HepG2 (cell line): ENCODE data around the gene SLC25A45. TPM values are rescaled to one million over a fixed set of nuclear protein-coding genes. Genes with fewer than 3 reads are reported as not detected.

Source experiments
- MLXIP ChIP-seq: sonication (generic); formaldehyde crosslinking; IDR thresholded peaks from 2 replicates; pipeline ENCODE4 v1.9.0; 2021; ENCODE audit warnings: missing genetic modification reagents, borderline replicate concordance
- TCF12 ChIP-seq, 2 experiments: fragments of 450-650 bp in 1 of 2; sonication (generic) in 1 of 2; formaldehyde crosslinking in 1 of 2; IDR thresholded peaks; 2 replicates each; pipeline versions ENCODE4 v1.6.1 to v1.8.0; 2017 to 2022; ENCODE audit warnings: antibody characterized with exemption in 1 of 2, mild to moderate bottlenecking in 1 of 2, missing genetic modification reagents in 1 of 2, moderate library complexity in 1 of 2
- ZNF235 ChIP-seq: sonication (generic); formaldehyde crosslinking; IDR thresholded peaks from 2 replicates; pipeline ENCODE4 v1.8.1; 2023; ENCODE audit warnings: mild to moderate bottlenecking, missing genetic modification reagents, borderline replicate concordance
- ZNF326 ChIP-seq: sonication (generic); formaldehyde crosslinking; IDR thresholded peaks from 2 replicates; pipeline ENCODE4 v1.4.0; 2020; ENCODE audit warnings: missing genetic modification reagents, borderline replicate concordance
- ZNF776 ChIP-seq: sonication (generic); formaldehyde crosslinking; IDR thresholded peaks from 2 replicates; pipeline ENCODE4 v1.4.0; 2020; ENCODE audit warnings: mild to moderate bottlenecking, missing genetic modification reagents
- polyA plus RNA-seq, 8 experiments: library from polyadenylated mRNA; depleted of rRNA in 3 of 8; stranded (reverse) in 7 of 8; unstranded in 1 of 8; fragments of >200 nt; fragmentation: Illumina TruSeq in 4 of 8; extraction: Trizol in 4 of 8; gene quantifications; 2 replicates each; pipeline versions ENCODE4 v1.2.1 to v1.2.3, GENCODE V29; 2011 to 2016; ENCODE audit warnings: low read depth in 4 of 8, missing spikeins in 1 of 8, mixed read lengths in 1 of 8; ENCODE audit not compliant: insufficient read depth in 1 of 8
- total RNA-seq, 5 experiments: library from RNA; depleted of rRNA; stranded (reverse); fragments of >200 nt; fragmentation: Illumina TruSeq; extraction: Trizol; gene quantifications; 2 replicates each; pipeline ENCODE4 v1.2.3, GENCODE V29; 2016; ENCODE audit warnings: low read depth in 1 of 5
- TF ChIP-seq, protein P1 (sequence below): sonication (generic); formaldehyde crosslinking; IDR thresholded peaks from 2 replicates; pipeline ENCODE4 v1.8.1; 2023; ENCODE audit warnings: mild to moderate bottlenecking, moderate library complexity, missing genetic modification reagents
- TF ChIP-seq, protein P2 (sequence below): sonication (generic); IDR thresholded peaks from 2 replicates; pipeline ENCODE4 v1.6.1; 2016; ENCODE audit warnings: low read depth, borderline replicate concordance

Gene SLC25A45
- total and polyA plus RNA-seq, 2 of the 13 experiments (the other 11 are each of a cell fraction or from before 2014, with no cell fraction given): 1.2 to 3.4 TPM

- TF ChIP-seq, protein P1, sequence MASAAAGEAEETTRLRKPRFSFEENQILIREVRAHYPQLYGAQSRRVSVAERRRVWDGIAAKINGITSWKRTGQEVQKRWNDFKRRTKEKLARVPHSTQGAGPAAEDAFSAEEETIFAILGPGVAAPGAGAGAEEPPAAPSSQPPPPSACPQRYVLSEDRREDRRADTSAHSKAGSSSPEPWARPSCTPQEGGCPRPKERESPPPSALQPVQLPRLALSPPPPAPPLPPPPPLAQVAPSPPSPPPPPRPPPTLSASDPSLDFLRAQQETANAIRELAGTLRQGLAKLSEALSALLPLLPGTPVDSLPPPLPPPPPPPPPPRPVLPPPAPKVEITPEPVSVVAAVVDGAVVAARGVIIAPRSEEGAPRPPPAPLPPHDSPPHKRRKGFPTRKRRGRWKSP (CRISPR knock-in tag): peak; percentile 82; the same call in 1 of the 2 replicates
- TF ChIP-seq MLXIP: peak; percentile 77; the same call in 1 of the 2 replicates
- no peak for TF ChIP-seq TCF12 (IDR thresholded peaks at IDR 0.05)
- peak; percentile 41; the same call in 1 of the 2 replicates for TF ChIP-seq TCF12 (CRISPR knock-in tag; IDR thresholded peaks at IDR 0.05)
- TF ChIP-seq ZNF235 (CRISPR knock-in tag): peak; percentile 87; the same call in 1 of the 2 replicates
- TF ChIP-seq, protein P2, sequence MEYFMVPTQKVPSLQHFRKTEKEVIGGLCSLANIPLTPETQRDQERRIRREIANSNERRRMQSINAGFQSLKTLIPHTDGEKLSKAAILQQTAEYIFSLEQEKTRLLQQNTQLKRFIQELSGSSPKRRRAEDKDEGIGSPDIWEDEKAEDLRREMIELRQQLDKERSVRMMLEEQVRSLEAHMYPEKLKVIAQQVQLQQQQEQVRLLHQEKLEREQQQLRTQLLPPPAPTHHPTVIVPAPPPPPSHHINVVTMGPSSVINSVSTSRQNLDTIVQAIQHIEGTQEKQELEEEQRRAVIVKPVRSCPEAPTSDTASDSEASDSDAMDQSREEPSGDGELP: peak; percentile 66; the same call in 1 of the 2 replicates
- peak; percentile 70 for TF ChIP-seq ZNF776 (CRISPR knock-in tag)
- no peak for TF ChIP-seq ZNF326 (CRISPR knock-in tag)
These were observed 40.4 kb upstream of the SLC25A45 start, which contains the start of gene NEAT1 (continued) for GRCh38 chr11:65422633-65423515.
